HEK293T (cell line): ENCODE results near the gene RRP1B.
"Not testable (repeated sequence)": the region's sequence is repeated elsewhere in the genome, so short reads cannot be mapped to it uniquely, and the experiment has no call there.

Source experiments
- CTCF ChIA-PET: fragments of 350-600 bp; formaldehyde crosslinking; extraction: SDS; loops from one replicate; lab custom pipeline; 2021; ENCODE audit warnings: antibody characterized with exemption, inconsistent platforms; lab: Yijun Ruan, JAX
- POLR2A ChIA-PET: fragments of 350-600 bp; formaldehyde crosslinking; extraction: SDS; loops from one replicate; lab custom pipeline; 2020; ENCODE audit warnings: antibody characterized with exemption, inconsistent platforms; lab: Yijun Ruan, JAX
- DNase-seq: peaks from one replicate; pipeline ENCODE4 v3.0.0; 2012; ENCODE audit warnings: mixed read lengths; ENCODE audit errors: extremely low spot score
- ARNT ChIP-seq: fragments of 450-650 bp; IDR thresholded peaks from 2 replicates; pipeline ENCODE4 v1.6.1; 2017; ENCODE audit warnings: mild to moderate bottlenecking
- BHLHE40 ChIP-seq: fragments of 450-650 bp; IDR thresholded peaks from 2 replicates; pipeline ENCODE4 v1.6.1; 2016; ENCODE audit warnings: mild to moderate bottlenecking, moderate library complexity, borderline replicate concordance
- CTBP1 ChIP-seq: fragments of 450-650 bp; IDR thresholded peaks from 2 replicates; pipeline ENCODE4 v1.6.1; 2016; ENCODE audit warnings: borderline replicate concordance
- ELF4 ChIP-seq: fragments of 450-650 bp; IDR thresholded peaks from 2 replicates; pipeline ENCODE4 v1.6.1; 2017; ENCODE audit warnings: antibody characterized with exemption
- FOXA1 ChIP-seq: fragments of 450-650 bp; IDR thresholded peaks from 2 replicates; pipeline ENCODE4 v1.6.1; 2016; ENCODE audit warnings: mild to moderate bottlenecking
- FOXK2 ChIP-seq: fragments of 450-650 bp; IDR thresholded peaks from 2 replicates; pipeline ENCODE4 v1.6.1; 2016; ENCODE audit warnings: mild to moderate bottlenecking
- FOXM1 ChIP-seq: fragments of 450-650 bp; IDR thresholded peaks from 2 replicates; pipeline ENCODE4 v1.6.1; 2017; ENCODE audit warnings: mild to moderate bottlenecking, borderline replicate concordance
- HDGF ChIP-seq: fragments of 450-650 bp; IDR thresholded peaks from 2 replicates; pipeline ENCODE4 v1.6.1; 2017; ENCODE audit warnings: antibody characterized with exemption, borderline replicate concordance
- L3MBTL2 ChIP-seq: fragments of 450-650 bp; conservative IDR thresholded peaks from 2 replicates; pipeline ENCODE4 v1.6.1; 2016; ENCODE audit warnings: mild to moderate bottlenecking
- LEF1 ChIP-seq: fragments of 450-650 bp; IDR thresholded peaks from 2 replicates; pipeline ENCODE4 v1.6.1; 2017; ENCODE audit warnings: mild to moderate bottlenecking, borderline replicate concordance
- NFRKB ChIP-seq: fragments of 450-650 bp; IDR thresholded peaks from 2 replicates; pipeline ENCODE4 v1.6.1; 2016; ENCODE audit warnings: mild to moderate bottlenecking, moderate library complexity
- PKNOX1 ChIP-seq: fragments of 450-650 bp; IDR thresholded peaks from 2 replicates; pipeline ENCODE4 v1.6.1; 2016
- SP1 ChIP-seq: fragments of 450-650 bp; IDR thresholded peaks from 2 replicates; pipeline ENCODE4 v1.6.1; 2017
- SUZ12 ChIP-seq: fragments of 450-650 bp; IDR thresholded peaks from 2 replicates; pipeline ENCODE4 v1.6.1; 2016; ENCODE audit warnings: mild to moderate bottlenecking
- TARDBP ChIP-seq: fragments of 450-650 bp; IDR thresholded peaks from 2 replicates; pipeline ENCODE4 v1.6.1; 2016
- ZNF384 ChIP-seq: fragments of 450-650 bp; IDR thresholded peaks from 2 replicates; pipeline ENCODE4 v1.6.1; 2016

The RRP1B gene

GRCh38 chr21:43659136-43660000, at the start of gene RRP1B, which contains the start of gene HSF2BP:
Gene RRP1B (plus strand): TSS chr21:43659560. CDS start chr21:43659665, 105 bp downstream.
Gene HSF2BP (minus strand): TSS chr21:43659488. CDS start chr21:43658096, 1,392 bp downstream.
- POLR2A ChIA-PET, result interaction anchor here (1.3 kb wide), 1 partner anchor 15 kb away, joined by 3 read pairs; no protein-coding TSS in a partner anchor
- TF ChIP-seq CTBP1 (no peak), SP1 (no peak), BHLHE40 (no peak), L3MBTL2 (peak; percentile 99), SUZ12 (no peak), ELF4 (peak; percentile 41; the same call in 1 of the 2 replicates), ZNF384 (no peak), HDGF (no peak), FOXM1 (peak; percentile 66), FOXA1 (no peak), ARNT (peak; percentile 65; the same call in 1 of the 2 replicates), PKNOX1 (no peak), TARDBP (no peak), FOXK2 (no peak), NFRKB (peak; percentile 55; the same call in 1 of the 2 replicates), LEF1 (peak; percentile 94)
- DNase-seq, result peak; percentile 98
- CTCF ChIA-PET, result no interaction called here

GRCh38 chr21:43611598-43612369, 47.6 kb upstream of the RRP1B start:
- POLR2A ChIA-PET, result no interaction called here
- DNase-seq, result peak; percentile 80
- TF ChIP-seq ZNF384, result no peak
- no peak for TF ChIP-seq LEF1
- TF ChIP-seq NFRKB, result no peak
- TF ChIP-seq SP1, result no peak
- TF ChIP-seq PKNOX1, result no peak
- TF ChIP-seq FOXM1, result no peak
- TF ChIP-seq FOXK2, result no peak
- no peak for TF ChIP-seq TARDBP
- TF ChIP-seq CTBP1, result no peak
- no peak for TF ChIP-seq ARNT
- TF ChIP-seq HDGF, result no peak
- TF ChIP-seq SUZ12, result no peak
- no peak for TF ChIP-seq ELF4
- TF ChIP-seq FOXA1, result no peak
- CTCF ChIA-PET, result interaction anchor here (0.8 to 1.7 kb wide), 6 partner anchors 9 to 34 kb away, joined by 3 to 6 read pairs (median 3); no protein-coding TSS in a partner anchor

- ChIA-PET POLR2A (no interaction called here), CTCF (no interaction called here)
- DNase-seq, result no peak
- no peak for TF ChIP-seq FOXM1
- no peak for TF ChIP-seq SP1
- TF ChIP-seq ELF4, result no peak
- TF ChIP-seq TARDBP, result no peak
- no peak for TF ChIP-seq LEF1
- TF ChIP-seq PKNOX1, result no peak
- TF ChIP-seq HDGF, result no peak
- TF ChIP-seq BHLHE40, result no peak
- no peak for TF ChIP-seq CTBP1
- no peak for TF ChIP-seq SUZ12
- TF ChIP-seq FOXK2, result no peak
- no peak for TF ChIP-seq ZNF384
- TF ChIP-seq ARNT, result no peak
- TF ChIP-seq FOXA1, result no peak
- no peak for TF ChIP-seq L3MBTL2
Measured at GRCh38 chr21:43613755-43614638, 45.4 kb upstream of the RRP1B start.

- ChIA-PET POLR2A (no interaction called here), CTCF (interaction anchor here (0.6 kb wide), 1 partner anchor 11 kb away, joined by 3 read pairs; no protein-coding TSS in a partner anchor)
- TF ChIP-seq PKNOX1, result no peak
- TF ChIP-seq LEF1, result no peak
- no peak for TF ChIP-seq CTBP1
- TF ChIP-seq SUZ12, result no peak
- no peak for TF ChIP-seq BHLHE40
- TF ChIP-seq NFRKB, result no peak
- no peak for TF ChIP-seq FOXK2
- TF ChIP-seq TARDBP, result no peak
- no peak for TF ChIP-seq L3MBTL2
- TF ChIP-seq FOXA1, result no peak
- TF ChIP-seq ELF4, result no peak
- no peak for TF ChIP-seq ZNF384
- no peak for TF ChIP-seq ARNT
- no peak for TF ChIP-seq HDGF
- DNase-seq, result no peak
Measured at GRCh38 chr21:43614839-43615238, 44.5 kb upstream of the RRP1B start.

GRCh38 chr21:43616861-43617260, 42.5 kb upstream of the RRP1B start:
- CTCF ChIA-PET, result not testable (repeated sequence)

More at GRCh38 chr21:43616861-43617260, 42.5 kb upstream of the RRP1B start:
- DNase-seq, POLR2A ChIA-PET: not testable (repeated sequence)
